ENCODE measurements around the gene ALG12. TPM values are rescaled to one million over a fixed set of nuclear protein-coding genes. Genes with fewer than 3 reads are reported as not detected.

ALG12 gene
- polyA plus RNA-seq, 1 of the 3 experiments (the other 2 are of a cell fraction), result 9.9 TPM

DNA sequence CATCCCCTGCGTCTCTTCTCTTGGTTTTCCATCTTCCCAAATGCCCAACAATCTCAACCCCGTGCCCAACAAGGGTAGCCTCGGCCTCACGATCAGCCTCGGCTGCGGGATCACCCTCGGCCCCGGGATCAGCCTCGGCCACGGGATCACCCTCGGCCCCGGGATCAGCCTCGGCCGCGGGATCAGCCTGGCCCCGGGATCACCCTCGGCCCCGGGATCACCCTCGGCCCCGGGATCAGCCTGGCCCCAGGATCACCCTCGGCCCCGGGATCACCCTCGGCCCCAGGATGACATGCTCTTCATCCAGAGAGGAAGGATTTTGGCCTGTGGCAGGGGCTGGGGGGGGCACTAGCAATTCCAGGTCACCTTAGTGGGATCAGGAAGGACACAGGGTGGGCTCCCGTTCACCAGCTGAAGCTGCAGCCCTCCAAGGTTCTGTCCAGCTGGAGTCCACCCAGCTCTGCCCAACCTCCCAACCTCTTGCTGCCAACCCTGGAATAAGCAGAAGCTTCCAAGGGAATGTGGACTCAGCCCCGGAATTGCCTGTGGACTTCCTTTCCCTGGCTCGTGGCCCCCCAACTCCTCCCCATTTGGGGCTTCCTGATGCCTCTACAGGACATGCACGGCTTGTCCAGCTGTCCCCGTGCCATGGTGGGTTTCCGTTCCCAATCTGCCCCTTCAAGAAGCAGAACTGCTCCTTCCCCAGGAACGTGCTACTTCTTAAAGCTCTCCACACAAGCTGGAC is 6.2 kb downstream of the ALG12 start (continued):
- TF ChIP-seq IRF3 (IDR thresholded peaks at IDR 0.05; ENCODE audit: low read depth, low read length), result no peak
- TF ChIP-seq SMC3 (IDR thresholded peaks at IDR 0.05; ENCODE audit: low read depth, low read length), result no peak
- no peak for TF ChIP-seq RCOR1 (IDR thresholded peaks at IDR 0.05; ENCODE audit: low read length)
- no peak for TF ChIP-seq SIN3A (IDR thresholded peaks at IDR 0.05; ENCODE audit: borderline replicate concordance, low read depth, low read length)
- no peak for TF ChIP-seq RAD21 (IDR thresholded peaks at IDR 0.05; ENCODE audit: low read length)

- ChIA-PET CTCF (interaction anchor here (0.9 kb wide), 1 partner anchor 20 kb away, joined by 3 read pairs; no protein-coding TSS in a partner anchor), POLR2A (no interaction called here)
- no peaks in the 10 kb centered on the region for H3K27me3 ChIP-seq (ENCODE audit: insufficient read depth)
- no peak overlapping the region for H3K9ac ChIP-seq
- no peak overlapping the region for H3K27ac ChIP-seq (ENCODE audit: low read depth in 2 of 2, low read length in 1 of 2)
- no peaks in the 10 kb centered on the region for H3K9me2 ChIP-seq
- 93% methylated on average over 15 of the region's 27 CpGs for WGBS (ENCODE audit: low lambda C conversion rate)
- H3K9me3 ChIP-seq, result no peaks in the 10 kb centered on the region
- no peaks in the 10 kb centered on the region for H4K20me1 ChIP-seq (ENCODE audit: insufficient read depth)
- no peak overlapping the region for H2AFZ ChIP-seq (ENCODE audit: low read depth)
- no peak for DNase-seq
- H3F3A ChIP-seq (replicated peaks; ENCODE audit: insufficient read depth), result no peaks in the 10 kb centered on the region
- peaks cover 5% of the 10 kb centered on the region; the same call in 1 of the 2 replicates for H3K79me2 ChIP-seq (ENCODE audit: insufficient read depth)
- no peak overlapping the region for H3K4me3 ChIP-seq (ENCODE audit: low read depth in 2 of 2, low read length in 1 of 2)
- H3K36me3 ChIP-seq (replicated peaks in 1 of 2; ENCODE audit: control insufficient read depth in 1 of 2, insufficient read depth in 2 of 2, low read length in 1 of 2), result peaks cover 3 to 21% of the 10 kb centered on the region in 2 experiments
- TF ChIP-seq MAX (IDR thresholded peaks at IDR 0.05; ENCODE audit: low read depth) (no peak), JUND (IDR thresholded peaks at IDR 0.05) (no peak), MXI1 (IDR thresholded peaks at IDR 0.05; ENCODE audit: low read depth, low read length) (no peak), EZH2phosphoT487 (IDR thresholded peaks at IDR 0.05; ENCODE audit: borderline replicate concordance, low read depth) (no peak), NRF1 (IDR thresholded peaks at IDR 0.05; ENCODE audit: low read depth, low read length) (no peak), IRF3 (IDR thresholded peaks at IDR 0.05; ENCODE audit: low read depth, low read length) (no peak), FOSL2 (IDR thresholded peaks at IDR 0.05; ENCODE audit: borderline replicate concordance, low read depth) (no peak), TCF12 (IDR thresholded peaks at IDR 0.05) (no peak), SMC3 (IDR thresholded peaks at IDR 0.05; ENCODE audit: low read depth, low read length) (no peak)
- no peak overlapping the region for H3K4me2 ChIP-seq
- peaks cover 0 to 4% of the 10 kb centered on the region in 2 experiments; a peak in 1 of 4 replicates for H3K4me1 ChIP-seq (ENCODE audit: control insufficient read depth in 1 of 2, insufficient read depth in 2 of 2, low read depth in 1 of 2, low read length in 1 of 2)
These were observed 7.7 kb downstream of the ALG12 start for GRCh38 chr22:49910229-49911155.
